Putamen (tissue), 1 donor: ENCODE measurements around the gene PLD6.
"Not testable (repeated sequence)": the region's sequence is repeated elsewhere in the genome, so short reads cannot be mapped to it uniquely, and the experiment has no call there.

Source experiments
- DNase-seq: peaks from one replicate; pipeline ENCODE4 v3.0.0-alpha.2; 2016; ENCODE audit warnings: low spot score

PLD6 gene

GRCh38 chr17:17200831-17201230 is 5.3 kb downstream of the PLD6 start:
- no peak for DNase-seq

DNA sequence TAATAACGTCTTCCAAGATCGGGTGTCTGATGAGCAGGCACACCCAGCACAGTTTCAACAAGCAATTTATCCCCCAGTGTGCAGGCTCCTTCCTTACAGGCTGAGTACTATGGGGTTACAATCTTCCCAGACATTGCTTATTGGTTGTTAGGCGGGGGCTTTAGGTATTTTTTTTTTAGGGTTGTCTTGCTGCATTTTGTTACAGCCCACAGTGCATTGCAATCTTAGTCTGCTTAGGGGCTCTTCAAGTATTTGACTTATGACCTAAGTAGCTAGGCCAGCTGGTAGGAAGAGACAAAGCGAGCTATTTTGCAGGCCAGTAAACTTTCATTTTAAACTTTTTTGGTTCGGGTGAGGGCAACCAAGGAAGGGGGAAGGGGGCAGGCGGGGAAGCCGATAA is 5.8 kb downstream of the PLD6 start:
- DNase-seq = no peak

DNA sequence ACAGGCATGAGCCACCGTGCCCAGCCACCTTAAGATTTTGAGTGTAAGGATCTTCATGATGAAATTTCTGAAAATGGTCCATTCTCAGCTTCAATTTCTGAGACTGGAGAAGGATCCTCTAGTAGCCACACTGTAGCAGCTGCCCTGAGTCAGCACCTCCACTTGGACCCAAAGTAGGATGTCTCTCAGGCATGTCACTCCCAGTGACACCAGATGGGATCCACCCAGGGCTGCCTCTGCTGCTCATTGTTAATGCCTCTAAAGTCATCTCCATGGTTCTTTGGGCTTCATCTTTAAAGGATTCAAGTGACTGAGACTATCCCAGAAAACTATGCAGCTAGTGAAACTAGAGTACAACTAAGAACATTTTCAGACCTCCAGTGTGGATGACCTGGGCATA is 7.9 kb downstream of the PLD6 start:
- no peak for DNase-seq

GRCh38 chr17:17196776-17197175 is 9.4 kb downstream of the PLD6 start:
- DNase-seq = no peak

- not testable (repeated sequence) for DNase-seq
Measured at GRCh38 chr17:17195466-17195865, 10.7 kb downstream of the PLD6 start.

DNA sequence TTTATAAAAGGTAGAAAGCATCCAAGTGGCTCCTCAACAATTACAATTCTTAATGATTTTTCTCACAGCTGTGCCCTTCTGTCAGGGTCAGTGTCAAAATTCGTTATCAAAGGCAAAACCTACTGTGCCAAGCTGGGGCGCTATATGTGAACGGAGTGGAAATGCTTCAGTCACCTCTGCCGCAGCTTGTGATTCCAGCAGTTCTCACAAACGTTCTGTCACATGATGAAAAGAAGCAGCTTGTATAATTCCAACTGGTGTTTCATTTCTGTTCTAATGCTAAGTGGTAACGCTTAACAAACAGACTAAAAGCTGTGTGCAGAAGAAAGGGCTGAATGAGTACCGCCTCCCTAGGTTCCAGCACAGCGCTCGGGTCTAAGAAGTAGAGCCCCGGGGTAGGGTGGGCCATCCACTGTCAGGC is 14.2 kb downstream of the PLD6 start:
- no peak for DNase-seq

DNA sequence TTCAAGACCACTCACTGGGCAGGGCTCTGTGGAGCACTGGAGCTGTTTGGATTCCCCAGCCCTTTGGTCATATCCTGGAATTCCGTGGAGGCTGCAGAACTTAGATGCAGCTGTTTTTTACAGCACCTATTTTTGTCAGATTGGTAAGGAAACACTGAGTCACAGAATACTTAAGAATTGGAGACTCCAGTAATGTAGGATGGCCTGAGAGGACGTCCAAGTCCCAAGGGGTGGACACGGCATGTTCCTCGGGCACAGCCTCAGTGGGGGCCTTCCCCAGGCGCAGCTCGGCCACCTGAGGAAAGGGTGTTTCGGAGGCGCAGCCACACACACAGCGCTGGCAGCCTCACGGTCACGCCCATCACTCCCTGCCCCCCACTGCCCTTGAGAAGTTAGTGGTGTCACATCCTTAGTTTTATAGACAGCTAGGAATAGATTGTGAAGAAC is 14.8 kb downstream of the PLD6 start:
- DNase-seq = no peak

DNA sequence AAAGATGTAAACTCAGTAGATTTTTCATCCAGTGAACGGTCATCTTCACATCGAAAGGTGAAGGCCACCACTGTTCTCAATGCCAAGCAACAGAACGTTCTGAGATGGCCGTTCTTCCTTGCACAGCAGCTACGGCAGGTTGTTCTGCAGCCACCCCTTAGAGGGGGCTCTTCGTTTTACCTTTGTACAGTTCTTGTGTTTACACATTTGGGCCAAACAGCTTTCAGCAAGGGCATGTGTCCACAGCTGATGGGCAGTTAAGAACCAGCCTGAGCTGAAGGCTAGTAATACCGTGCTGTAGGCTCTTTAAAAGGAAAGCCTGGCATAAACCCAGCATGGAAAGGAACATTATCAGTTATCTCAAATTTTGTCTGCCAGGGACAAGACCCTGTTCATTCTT is 15.9 kb downstream of the PLD6 start:
- DNase-seq = no peak

- DNase-seq = no peak
Measured at GRCh38 chr17:17189559-17189958, 16.6 kb downstream of the PLD6 start.

DNA sequence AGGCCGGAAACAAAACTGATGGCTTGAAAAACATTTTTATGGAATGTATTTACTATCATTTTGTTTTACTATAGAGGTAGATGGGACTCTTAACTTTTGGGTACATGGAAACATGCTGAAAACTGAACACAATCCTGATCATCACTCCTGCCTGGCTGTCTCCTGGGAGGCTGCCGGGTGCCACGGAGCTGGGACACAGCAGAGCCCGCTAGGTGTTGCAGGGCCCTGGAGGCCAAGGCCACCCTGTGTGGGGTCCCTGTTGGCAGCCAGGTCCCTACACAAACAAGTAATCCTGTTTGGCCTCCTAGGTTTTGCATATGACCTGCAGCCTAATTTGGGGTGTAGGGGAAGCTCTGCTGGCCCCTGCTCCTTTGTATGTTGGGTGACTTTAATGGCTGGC is 17.5 kb downstream of the PLD6 start:
- no peak for DNase-seq

- no peak for DNase-seq
Measured at GRCh38 chr17:17186551-17187505, 19.3 kb downstream of the PLD6 start.

GRCh38 chr17:17186051-17186450 is 20.1 kb downstream of the PLD6 start:
- DNase-seq = no peak

DNA sequence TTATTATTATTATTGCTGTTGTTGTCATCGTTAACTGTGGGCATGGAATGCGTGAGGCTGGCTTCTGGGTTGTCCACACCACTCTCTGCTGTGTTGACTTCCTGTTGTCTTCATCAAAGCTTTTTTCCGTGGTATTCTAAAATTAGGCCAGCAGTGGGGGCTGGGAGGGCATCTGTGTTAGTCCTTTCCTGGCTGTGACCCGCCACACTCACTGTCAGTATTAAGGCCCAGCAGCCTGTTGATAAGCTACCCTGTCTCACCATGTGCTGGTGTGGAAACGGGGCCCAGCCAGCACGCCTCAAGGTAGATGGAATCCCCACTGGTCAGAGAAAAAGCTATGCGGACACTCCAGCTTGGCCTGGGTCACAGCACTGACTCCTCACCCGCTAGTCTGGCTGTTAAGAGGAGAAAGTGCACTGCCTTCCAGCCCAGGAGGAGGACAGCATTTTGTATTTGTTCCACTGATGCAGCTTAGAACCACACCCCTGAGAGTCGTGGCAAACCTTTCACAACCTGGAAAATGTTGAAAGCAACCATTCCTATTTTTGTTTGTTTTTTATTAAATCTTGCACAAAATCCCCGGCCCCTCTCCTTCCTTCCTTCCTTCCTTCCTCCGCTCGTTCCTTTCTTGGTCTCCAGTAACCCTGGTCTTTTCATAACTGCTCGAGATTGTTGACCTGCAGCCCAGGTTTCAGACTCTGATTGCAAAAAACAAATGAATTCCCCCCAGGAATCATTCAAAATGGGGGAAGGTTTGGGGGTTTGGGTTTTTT is 21.0 kb downstream of the PLD6 start:
- DNase-seq = not testable (repeated sequence)

- DNase-seq = no peak
Measured at GRCh38 chr17:17183744-17184143, 22.4 kb downstream of the PLD6 start.

DNA sequence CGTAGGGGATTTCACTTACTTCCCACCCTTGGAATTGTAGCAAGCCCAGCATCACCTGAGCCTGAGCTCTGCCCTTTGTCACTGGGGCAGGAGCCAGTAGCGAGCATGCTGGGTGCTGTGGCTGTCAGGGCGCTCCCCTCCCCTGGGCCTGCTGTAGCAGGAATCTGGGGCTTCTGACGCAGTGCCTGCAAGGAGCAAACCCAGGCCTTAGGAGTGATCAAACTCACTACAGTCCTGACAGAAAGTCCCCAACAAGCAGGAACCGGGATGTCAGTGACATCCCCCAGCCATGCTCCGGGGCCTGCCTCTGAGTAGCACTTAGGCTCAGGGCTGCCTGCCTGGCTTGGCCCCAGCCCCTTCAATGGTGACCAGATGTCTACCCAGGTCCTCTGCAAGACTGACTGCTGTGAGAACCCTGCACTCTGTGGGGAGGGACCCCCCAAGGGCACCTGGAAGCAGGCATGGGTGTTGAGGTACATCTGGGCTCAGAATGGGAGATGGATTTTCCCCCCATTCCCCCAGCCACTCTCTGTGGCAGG is 23.5 kb downstream of the PLD6 start:
- DNase-seq = no peak

- DNase-seq = no peak
Measured at GRCh38 chr17:17181666-17182597, 24.2 kb downstream of the PLD6 start.

DNA sequence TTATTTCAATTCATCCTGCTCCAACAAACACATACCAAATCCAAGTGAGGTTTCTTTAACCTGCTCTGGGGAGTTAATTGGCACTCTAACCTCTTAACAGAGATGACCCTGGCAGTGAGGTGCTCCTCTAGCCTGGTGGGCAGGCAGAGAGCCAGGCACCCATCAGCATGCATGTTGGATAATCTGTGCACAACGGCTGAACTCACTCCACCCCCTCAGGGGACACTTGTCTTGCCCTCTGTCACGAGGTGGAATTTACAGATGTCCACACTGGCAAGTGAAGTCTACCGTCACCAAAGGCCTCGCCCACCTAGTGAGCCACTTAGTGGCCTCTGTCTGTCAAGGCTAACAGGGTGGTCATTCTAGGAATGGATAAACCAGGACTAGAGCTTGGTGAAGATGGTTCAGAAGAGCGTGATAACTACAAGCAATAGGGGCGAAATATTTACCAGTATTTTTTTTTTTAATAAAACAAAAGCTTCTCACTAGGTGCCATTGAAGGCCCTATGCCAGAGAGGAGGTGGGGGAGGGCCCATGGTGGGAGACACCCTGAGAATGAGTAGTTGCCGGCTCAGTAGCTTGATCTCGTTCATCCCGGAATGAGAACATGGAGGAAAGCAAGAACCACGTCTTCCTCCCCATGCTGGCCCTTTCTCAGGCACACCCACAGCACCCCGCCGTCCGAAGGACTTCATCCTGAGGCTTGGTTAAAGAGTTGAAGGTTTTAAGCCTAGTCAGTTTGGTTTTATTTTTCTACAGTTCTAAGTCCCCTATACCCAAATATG is 25.2 kb downstream of the PLD6 start:
- no peak for DNase-seq

GRCh38 chr17:17180141-17180603 is 26.0 kb downstream of the PLD6 start:
- DNase-seq = no peak

DNA sequence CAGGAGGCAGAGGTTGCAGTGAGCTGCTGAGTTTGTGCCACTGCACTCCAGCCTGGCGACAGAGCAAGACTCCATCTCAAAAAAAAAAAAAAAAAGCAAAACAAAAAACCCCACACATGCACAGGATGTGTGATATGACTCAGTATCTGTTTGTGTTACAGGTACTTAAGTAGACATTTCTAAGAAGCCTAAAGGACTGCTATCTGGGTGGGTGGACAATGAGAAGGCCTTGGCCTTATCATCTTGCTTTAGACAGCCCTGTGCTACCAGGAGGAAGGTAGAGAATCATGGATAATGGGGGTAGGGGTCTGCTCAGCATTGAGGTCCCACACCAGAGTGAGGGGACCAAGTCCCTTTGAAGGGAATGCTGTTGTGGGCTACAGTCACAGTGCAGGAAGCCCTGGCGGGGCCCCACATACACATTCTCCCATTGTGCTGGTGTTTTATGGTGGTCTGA is 26.7 kb downstream of the PLD6 start:
- no peak for DNase-seq

GRCh38 chr17:17177176-17177575 is 29.0 kb downstream of the PLD6 start:
- DNase-seq = no peak

DNA sequence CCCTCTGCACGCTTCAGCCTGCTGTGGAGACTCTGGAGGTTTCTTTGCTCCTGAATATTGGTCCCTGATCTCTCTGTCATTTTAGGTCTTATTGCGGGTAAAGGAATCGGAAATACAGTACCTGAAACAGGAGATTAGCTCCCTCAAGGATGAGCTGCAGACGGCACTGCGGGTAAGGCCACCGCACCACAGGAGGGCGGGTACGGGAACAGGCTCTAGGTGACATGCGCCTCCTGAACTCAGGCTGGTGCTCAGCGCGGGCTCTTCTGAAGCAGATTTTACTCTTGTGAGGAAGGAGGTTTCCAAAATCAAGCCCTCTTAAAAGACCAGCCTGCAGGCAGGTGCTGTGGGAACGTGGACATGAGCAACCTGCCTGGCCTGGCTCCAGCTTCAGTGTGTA is 29.8 kb downstream of the PLD6 start:
- DNase-seq = no peak
